Bronchial epithelial cell (primary cell): ENCODE results near the gene MBNL2. TPM values are rescaled to one million over a fixed set of nuclear protein-coding genes. Genes with fewer than 3 reads are reported as not detected.
A peak's percentile ranks its signal among the peaks of the same experiment; 100 is the strongest.

Experiments
- DNase-seq: peaks from one replicate; pipeline ENCODE4 v3.0.0-alpha.2; 2010; ENCODE audit warnings: low read depth
- FAIRE-seq: peaks from 2 replicates; lab custom pipeline; 2011; peaks lifted over from hg19 to GRCh38; lab: Jason Lieb, UNC
- H3K27me3 ChIP-seq: 2 replicates; pipeline ENCODE4 v1.5.1; 2011; ENCODE audit warnings: low read length; ENCODE audit not compliant: control insufficient read depth, insufficient read depth
- H3K36me3 ChIP-seq: 2 replicates; pipeline ENCODE4 v1.5.1; 2011; ENCODE audit warnings: low read length; ENCODE audit not compliant: control insufficient read depth, insufficient read depth
- H3K4me3 ChIP-seq: 2 replicates; pipeline ENCODE4 v1.5.1; 2011; ENCODE audit warnings: mild to moderate bottlenecking, low read depth, low read length, control low read depth
- CTCF ChIP-seq: IDR thresholded peaks from 2 replicates; pipeline ENCODE4 v1.5.1; 2011; ENCODE audit warnings: mild to moderate bottlenecking, moderate library complexity, low read length, control low read depth, inconsistent platforms; ENCODE audit not compliant: insufficient read depth, severe bottlenecking
- total RNA-seq: library from RNA; depleted of rRNA; stranded (reverse); fragments of >200 nt; gene quantifications from 2 replicates; pipeline ENCODE4 v1.2.1, GENCODE V29; 2014

MBNL2 gene
- total RNA-seq, 1 donor from 2014 or later: 12.4 TPM

GRCh38 chr13:97432232-97432916, 210.2 kb downstream of the MBNL2 start:
- peak overlapping the region; percentile 63 for H3K4me3 ChIP-seq
- no peaks in the 10 kb centered on the region for H3K36me3 ChIP-seq
- no peaks in the 10 kb centered on the region for H3K27me3 ChIP-seq
- FAIRE-seq: no peak
- DNase-seq: no peak
- no peak for TF ChIP-seq CTCF

- Histone ChIP-seq H3K36me3 (no peaks in the 10 kb centered on the region), H3K27me3 (no peaks in the 10 kb centered on the region), H3K4me3 (peak overlapping the region; percentile 63)
- FAIRE-seq (peak; percentile 98), DNase-seq (peak; percentile 100)
- no peak for TF ChIP-seq CTCF
These were observed 211.0 kb downstream of the MBNL2 start for GRCh38 chr13:97432917-97433726.

GRCh38 chr13:97433727-97434396, 211.7 kb downstream of the MBNL2 start, which contains the start of gene RAP2A:
Gene RAP2A (plus strand): TSS chr13:97434169. CDS start chr13:97434471, 302 bp downstream.
- H3K4me3 ChIP-seq: peak within 1 kb of the TSS; percentile 78
- DNase-seq (peak; percentile 77), FAIRE-seq (no peak)
- no peaks in the 10 kb centered on the region for H3K36me3 ChIP-seq
- H3K27me3 ChIP-seq: no peaks in the 10 kb centered on the region
- TF ChIP-seq CTCF: no peak

- FAIRE-seq (no peak), DNase-seq (peak; percentile 8)
- Histone ChIP-seq H3K36me3 (no peaks in the 10 kb centered on the region), H3K27me3 (no peaks in the 10 kb centered on the region), H3K4me3 (peak overlapping the region; percentile 78)
- no peak for TF ChIP-seq CTCF
These were observed 212.5 kb downstream of the MBNL2 start for GRCh38 chr13:97434397-97435201.

GRCh38 chr13:97435323-97435722, 213.2 kb downstream of the MBNL2 start:
- Histone ChIP-seq H3K27me3 (no peaks in the 10 kb centered on the region), H3K36me3 (no peaks in the 10 kb centered on the region), H3K4me3 (peak overlapping the region; percentile 78)
- FAIRE-seq (no peak), DNase-seq (peak; percentile 0)
- no peak for TF ChIP-seq CTCF
